Endothelial cell of umbilical vein (primary cell): ENCODE measurements around the gene IL1RL1. TPM values are rescaled to one million over a fixed set of nuclear protein-coding genes. Genes with fewer than 3 reads are reported as not detected.

Experiments
- BruUV-seq: library from RNA; stranded (reverse); fragments of 400-500 nt; replicated peaks from 2 replicates; lab custom pipeline; 2021; lab: Mats Ljungman, UMichigan
- CTCF ChIA-PET: fragments of 300-600, 350-600 bp; sonication (Branson Sonifier 250); formaldehyde crosslinking; loops from one replicate; lab custom pipeline; 2021; ENCODE audit warnings: antibody characterized with exemption, inconsistent platforms; lab: Charles Lee
- POLR2A ChIA-PET: fragments of 300-600, 350-600 bp; sonication (Branson Sonifier 250); formaldehyde crosslinking; loops from one replicate; lab custom pipeline; 2021; ENCODE audit warnings: antibody characterized with exemption, inconsistent platforms; lab: Charles Lee
- DNase-seq: peaks from one replicate; pipeline ENCODE4 v3.0.0-alpha.2; 2011; ENCODE audit warnings: low read depth, low spot score
- FAIRE-seq: peaks from 2 replicates; lab custom pipeline; 2011; peaks lifted over from hg19 to GRCh38; lab: Jason Lieb, UNC
- H2AFZ ChIP-seq: 2 replicates; pipeline ENCODE4 v1.6.0; 2012; ENCODE audit warnings: low read depth, low read length, control low read depth, inconsistent platforms
- H3K27ac ChIP-seq: 2 replicates; pipeline ENCODE4 v1.5.1; 2011; ENCODE audit warnings: low read depth, mild to moderate bottlenecking, control low read depth, low read length, moderate library complexity; ENCODE audit not compliant: insufficient read depth
- H3K27me3 ChIP-seq, 2 experiments: 2 replicates each; pipeline versions ENCODE4 v1.6.0 to v1.6.1; 2011; ENCODE audit warnings: low read length in 2 of 2, mixed read lengths in 1 of 2; ENCODE audit not compliant: control insufficient read depth in 2 of 2, insufficient read depth in 2 of 2
- H3K36me3 ChIP-seq, 2 experiments: 2 replicates in 1 of 2; 3 replicates in 1 of 2; pipeline ENCODE4 v1.5.1; 2011; ENCODE audit warnings: low read length in 2 of 2, mild to moderate bottlenecking in 1 of 2, moderate library complexity in 1 of 2; ENCODE audit not compliant: control insufficient read depth in 2 of 2, insufficient read depth in 2 of 2; ENCODE audit errors: extremely low read depth in 1 of 2
- H3K4me1 ChIP-seq: 3 replicates; pipeline ENCODE4 v1.5.1; 2011; ENCODE audit warnings: mild to moderate bottlenecking, low read length; ENCODE audit not compliant: control insufficient read depth, insufficient read depth; ENCODE audit errors: extremely low read depth
- H3K4me2 ChIP-seq: 2 replicates; pipeline ENCODE4 v1.6.1; 2011; ENCODE audit warnings: low read length, control low read depth, mixed read lengths; ENCODE audit not compliant: insufficient read depth
- H3K4me3 ChIP-seq, 3 experiments: fragments of 200-600 bp in 1 of 3; sonication (generic), shearing (Covaris generic) in 1 of 3; replicated peaks in 1 of 3; 2 replicates each; pipeline ENCODE4 v1.5.1; 2011 to 2016; ENCODE audit warnings: control low read depth in 3 of 3, low read length in 3 of 3, mild to moderate bottlenecking in 2 of 3, inconsistent platforms in 1 of 3, low read depth in 1 of 3, moderate library complexity in 1 of 3; ENCODE audit not compliant: insufficient read depth in 1 of 3
- H3K79me2 ChIP-seq: 2 replicates; pipeline ENCODE4 v1.6.0; 2012; ENCODE audit warnings: low read length, inconsistent platforms; ENCODE audit not compliant: control insufficient read depth, insufficient read depth
- H3K9ac ChIP-seq: replicated peaks from 2 replicates; pipeline ENCODE3; 2011; ENCODE audit warnings: low read length, control low read depth; ENCODE audit not compliant: insufficient read depth; ENCODE audit errors: extremely low read depth
- H3K9me1 ChIP-seq: replicated peaks from 3 replicates; pipeline ENCODE4 v1.6.0; 2011; ENCODE audit warnings: mild to moderate bottlenecking, low read length; ENCODE audit not compliant: control insufficient read depth, insufficient read depth; ENCODE audit errors: extremely low read depth
- H3K9me3 ChIP-seq: replicated peaks from 2 replicates; pipeline ENCODE4 v1.5.1; 2012; ENCODE audit warnings: low read length, inconsistent platforms; ENCODE audit not compliant: control insufficient read depth, insufficient read depth
- H4K20me1 ChIP-seq: replicated peaks from 2 replicates; pipeline ENCODE3; 2011; ENCODE audit warnings: mild to moderate bottlenecking, low read length; ENCODE audit not compliant: control insufficient read depth, insufficient read depth; ENCODE audit errors: extremely low read depth
- EZH2 ChIP-seq: IDR thresholded peaks from 2 replicates; pipeline ENCODE4 v1.6.1; 2012; ENCODE audit warnings: borderline replicate concordance, low read depth, mild to moderate bottlenecking, moderate library complexity, low read length, inconsistent platforms; ENCODE audit not compliant: severe bottlenecking
- FOS ChIP-seq: IDR thresholded peaks from 2 replicates; pipeline ENCODE4 v1.6.1; 2011; ENCODE audit warnings: mild to moderate bottlenecking, low read length, moderate library complexity, borderline replicate concordance; ENCODE audit not compliant: insufficient read depth
- GATA2 ChIP-seq: IDR thresholded peaks from 2 replicates; pipeline ENCODE4 v1.7.0; 2011; ENCODE audit warnings: low read depth, mild to moderate bottlenecking, moderate library complexity, mixed read lengths, low read length; ENCODE audit not compliant: insufficient read length, insufficient read depth
- JUN ChIP-seq: IDR thresholded peaks from 2 replicates; pipeline ENCODE4 v1.6.1; 2011; ENCODE audit warnings: borderline replicate concordance, low read depth; ENCODE audit not compliant: insufficient read length, insufficient read depth
- MAX ChIP-seq: IDR thresholded peaks from 2 replicates; pipeline ENCODE4 v1.6.1; 2011; ENCODE audit not compliant: insufficient read depth, insufficient read length
- MYC ChIP-seq: IDR thresholded peaks from one replicate; pipeline ENCODE4 v1.6.1; 2011; ENCODE audit warnings: mild to moderate bottlenecking, low read depth, low read length
- POLR2A ChIP-seq: IDR thresholded peaks from 2 replicates; pipeline ENCODE4 v1.6.1; 2012; ENCODE audit warnings: low read depth, mild to moderate bottlenecking, control low read depth, low read length
- POLR2AphosphoS5 ChIP-seq: IDR thresholded peaks from 2 replicates; pipeline ENCODE4 v1.6.1; 2012; ENCODE audit warnings: low read depth, mild to moderate bottlenecking, control low read depth, low read length, moderate library complexity; ENCODE audit not compliant: insufficient read depth
- dilution Hi-C: fragments of 300-500 bp; cut with MboI; formaldehyde crosslinking; loops from one replicate; pipeline ENCODE4 v1.15.0; 2019; ENCODE audit warnings: low sequenced_read_pairs; ENCODE audit not compliant: extremely low pct_ligation_motif_present
- intact Hi-C: fragments of 100-400 bp; cut with micrococcal nuclease; formaldehyde crosslinking; loops from one replicate; pipeline ENCODE4 v1.10.0; 2022
- polyA plus RNA-seq, 4 experiments: library from polyadenylated mRNA; depleted of rRNA in 3 of 4; stranded (reverse) in 3 of 4; unstranded in 1 of 4; fragments of >200 nt; gene quantifications; 2 replicates each; pipeline versions ENCODE4 v1.2.1 to v1.2.3, GENCODE V29; 2011 to 2012; ENCODE audit warnings: missing spikeins in 1 of 4
- total RNA-seq: library from RNA; stranded (reverse); gene quantifications from 2 replicates; pipeline ENCODE4 v1.2.3, GENCODE V29; 2021
- TF ChIP-seq, protein P1 (sequence below), 2 donors: IDR thresholded peaks; 1 replicate in 1 of 2; 2 replicates in 1 of 2; pipeline ENCODE4 v1.5.1; 2011; ENCODE audit warnings: low read length in 2 of 2, mild to moderate bottlenecking in 2 of 2, moderate library complexity in 2 of 2, control low read depth in 1 of 2, inconsistent platforms in 1 of 2, low read depth in 1 of 2; ENCODE audit not compliant: insufficient read depth in 1 of 2; ENCODE audit errors: extremely low read depth in 1 of 2

IL1RL1 gene
- total and polyA plus RNA-seq, 2 donors (not counting 3 experiments of a cell fraction or from before 2014, with no cell fraction given), result 32.2 to 44.0 TPM

DNA sequence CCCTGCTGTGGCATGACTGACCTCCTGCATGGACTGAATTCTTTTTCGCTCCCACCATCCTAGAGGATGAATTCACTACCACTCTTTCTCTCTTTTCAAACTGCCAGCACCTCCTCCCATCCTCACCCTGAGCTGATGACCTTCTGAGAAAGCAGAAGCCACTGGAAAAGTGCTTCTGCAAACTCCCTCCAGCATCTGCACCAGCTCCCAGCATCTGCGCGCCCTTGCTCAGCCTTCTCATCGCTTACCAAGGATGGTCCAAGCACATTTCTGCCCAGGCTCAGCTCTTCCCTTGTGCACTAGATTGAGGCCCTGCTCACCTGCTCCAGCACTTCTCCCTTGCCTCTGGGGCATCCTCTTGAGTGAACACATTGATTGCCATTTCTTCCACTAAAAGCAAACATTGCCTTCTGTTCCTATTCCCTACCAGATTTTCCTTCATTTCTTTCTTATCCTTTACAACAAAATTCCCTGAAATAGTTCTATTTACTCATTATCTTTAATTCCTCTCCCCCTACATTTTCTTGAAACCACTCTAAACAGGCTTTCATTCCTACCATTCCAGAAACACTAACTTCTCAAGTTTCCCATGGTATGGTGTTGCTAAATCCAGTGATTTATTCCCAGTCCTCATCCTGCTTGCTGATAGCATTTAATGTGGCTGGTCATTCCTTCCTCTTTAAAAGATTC lies 42.7 kb upstream of the IL1RL1 start:
- no peak overlapping the region for H3K27ac ChIP-seq
- H3K27me3 ChIP-seq, result no peaks in the 10 kb centered on the region
- intact Hi-C loops (no loop called here), dilution Hi-C loops (no loop called here)
- BruUV-seq, result no TSS peak
- H3K36me3 ChIP-seq, result no peaks in the 10 kb centered on the region
- ChIA-PET CTCF (no interaction called here), POLR2A (no interaction called here)
- peaks cover 3% of the 10 kb centered on the region for H3K4me1 ChIP-seq
- DNase-seq (no peak), FAIRE-seq (no peak)
- H3K79me2 ChIP-seq, result no peaks in the 10 kb centered on the region
- TF ChIP-seq MAX (no peak), POLR2AphosphoS5 (no peak), FOS (no peak), JUN (no peak), MYC (no peak), GATA2 (no peak), EZH2 (no peak), POLR2A (no peak)
- TF ChIP-seq, protein P1, sequence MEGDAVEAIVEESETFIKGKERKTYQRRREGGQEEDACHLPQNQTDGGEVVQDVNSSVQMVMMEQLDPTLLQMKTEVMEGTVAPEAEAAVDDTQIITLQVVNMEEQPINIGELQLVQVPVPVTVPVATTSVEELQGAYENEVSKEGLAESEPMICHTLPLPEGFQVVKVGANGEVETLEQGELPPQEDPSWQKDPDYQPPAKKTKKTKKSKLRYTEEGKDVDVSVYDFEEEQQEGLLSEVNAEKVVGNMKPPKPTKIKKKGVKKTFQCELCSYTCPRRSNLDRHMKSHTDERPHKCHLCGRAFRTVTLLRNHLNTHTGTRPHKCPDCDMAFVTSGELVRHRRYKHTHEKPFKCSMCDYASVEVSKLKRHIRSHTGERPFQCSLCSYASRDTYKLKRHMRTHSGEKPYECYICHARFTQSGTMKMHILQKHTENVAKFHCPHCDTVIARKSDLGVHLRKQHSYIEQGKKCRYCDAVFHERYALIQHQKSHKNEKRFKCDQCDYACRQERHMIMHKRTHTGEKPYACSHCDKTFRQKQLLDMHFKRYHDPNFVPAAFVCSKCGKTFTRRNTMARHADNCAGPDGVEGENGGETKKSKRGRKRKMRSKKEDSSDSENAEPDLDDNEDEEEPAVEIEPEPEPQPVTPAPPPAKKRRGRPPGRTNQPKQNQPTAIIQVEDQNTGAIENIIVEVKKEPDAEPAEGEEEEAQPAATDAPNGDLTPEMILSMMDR (IDR thresholded peaks at IDR 0.05; ENCODE audit: extremely low read depth in 1 of 2, insufficient read depth in 1 of 2, low read depth in 1 of 2, low read length in 2 of 2), result no peak
- no peaks in the 10 kb centered on the region for H3K9me1 ChIP-seq
- H3K4me2 ChIP-seq, result no peak overlapping the region
- no peaks in the 10 kb centered on the region for H4K20me1 ChIP-seq
- no peaks in the 10 kb centered on the region for H3K9me3 ChIP-seq
- no peak overlapping the region for H2AFZ ChIP-seq
- H3K9ac ChIP-seq, result no peak overlapping the region
- H3K4me3 ChIP-seq, result no peak overlapping the region
